Psoas muscle (tissue), 8 donors: Measurements from ENCODE around the gene YPEL3. TPM values are rescaled to one million over a fixed set of nuclear protein-coding genes. Genes with fewer than 3 reads are reported as not detected.
"Not testable (repeated sequence)": the region's sequence is repeated elsewhere in the genome, so short reads cannot be mapped to it uniquely, and the experiment has no call there.

Experiments used
- ATAC-seq, 4 donors: fragments of 200-7000 bp; cut with Tn5 transposase; one replicate each; pipeline ENCODE4 v1.9.1; 2020; ENCODE audit warnings: moderate library complexity in 3 of 4, mild to moderate bottlenecking in 2 of 4
- DNase-seq, 2 donors: peaks; one replicate each; pipeline ENCODE4 v3.0.0-alpha.2; 2020
- H3K27ac ChIP-seq: fragments of 200-600 bp; one replicate; pipeline ENCODE4 v1.8.0; 2022
- H3K27me3 ChIP-seq, 3 donors: fragments of 200-600 bp in 1 of 3; one replicate each; pipeline versions ENCODE4 v1.6.1 to v1.8.0; 2013 to 2022; ENCODE audit warnings: low read length in 2 of 3, mild to moderate bottlenecking in 2 of 3, moderate library complexity in 1 of 3; ENCODE audit not compliant: insufficient read depth in 3 of 3
- H3K36me3 ChIP-seq, 2 donors: fragments of 200-600 bp in 1 of 2; one replicate each; pipeline versions ENCODE4 v1.6.1 to v1.8.0; 2013 to 2022; ENCODE audit warnings: low read depth in 1 of 2, mild to moderate bottlenecking in 1 of 2, moderate library complexity in 1 of 2; ENCODE audit not compliant: insufficient read depth in 1 of 2
- H3K4me1 ChIP-seq: fragments of 200-600 bp; one replicate; pipeline ENCODE4 v1.8.0; 2022
- H3K4me3 ChIP-seq: fragments of 200-600 bp; one replicate; pipeline ENCODE4 v1.8.0; 2022; ENCODE audit warnings: mild to moderate bottlenecking
- H3K9me3 ChIP-seq: fragments of 200-600 bp; one replicate; pipeline ENCODE4 v1.8.0; 2022
- WGBS, 3 donors: extraction: QIAGEN DNeasy Blood & Tissue Kit; methylation state at CpG; one replicate each; pipeline versions ENCODE4 v1.1.6 to v1.1.7; 2013; 5-methylcytosine and 5-hydroxymethylcytosine counted together
- intact Hi-C, 2 donors: fragments of 100-400 bp; cut with DNase I; formaldehyde crosslinking; loops; one replicate each; pipeline versions ENCODE4 v1.11.0 to v1.14.2; 2022
- polyA plus RNA-seq, 3 donors: library from polyadenylated mRNA; stranded (reverse); fragments of 200-250 nt; gene quantifications; one replicate each; pipeline ENCODE4 v1.2.3, GENCODE V29; 2013
- total RNA-seq, 4 donors: library from RNA; stranded (reverse); fragmentation: NEBNext Ultra II Directional in 2 of 4; extraction: Animal tissue kit (Norgen Biotek cat#: 25700) in 2 of 4; gene quantifications; one replicate each; pipeline versions ENCODE4 v1.2.1 to v1.2.4, GENCODE V29; 2021 to 2023
- TF ChIP-seq, protein P1 (sequence below): fragments of 200-600 bp; IDR thresholded peaks from one replicate; pipeline ENCODE4 v1.8.0; 2022; ENCODE audit warnings: antibody characterized with exemption
- donor health status: healthy with polysubstance abuse.
- donor health status: DM: no; HTN: no; CAD: no; lungs with moderate emphysema.
- donor health status: Bipolar disorder and iron deficiency.
- donor health status: healthy.
- donor health status: DM: yes; HTN: yes; CAD: no.
- donor health status: DM: no; HTN: no; CAD: no.
- donor health status: DM: no; HTN: no; CAD: no.
- donor health status: DM: yes; HTN: yes; CAD: no.

The YPEL3 gene
- total and polyA plus RNA-seq, 7 donors, result 24.8 to 156 (median 72.8) TPM

DNA sequence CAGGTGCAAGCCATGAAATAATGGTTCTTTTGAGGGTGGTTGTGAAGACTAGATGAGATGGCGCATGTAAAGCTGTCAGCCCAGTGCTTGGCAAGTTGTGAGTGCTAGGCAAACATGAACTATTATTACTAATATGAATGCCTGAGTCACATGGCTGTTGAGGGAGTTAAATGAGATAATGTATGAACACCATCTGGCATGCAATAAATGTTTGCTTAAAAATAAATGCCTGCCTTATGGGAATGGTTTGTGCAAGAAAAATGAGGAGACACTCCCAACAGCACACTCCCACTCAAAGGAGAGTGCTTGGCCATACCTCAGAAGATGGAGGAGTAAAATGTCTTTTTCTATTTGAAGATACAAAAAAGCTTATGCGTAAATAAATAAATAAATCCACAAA is 23.4 kb upstream of the YPEL3 start:
- 92 to 94% (median 93%) methylated on average over 2 of the region's 2 CpGs for WGBS, 3 donors
- Histone ChIP-seq H3K9me3 (no peaks in the 10 kb centered on the region), H3K27me3 (no peaks in the 10 kb centered on the region), H3K36me3 (peaks cover 0 to 67% of the 10 kb centered on the region in 2 donors), H3K27ac (no peak overlapping the region), H3K4me3 (no peak overlapping the region), H3K4me1 (peaks cover 16% of the 10 kb centered on the region)
- TF ChIP-seq, protein P1, sequence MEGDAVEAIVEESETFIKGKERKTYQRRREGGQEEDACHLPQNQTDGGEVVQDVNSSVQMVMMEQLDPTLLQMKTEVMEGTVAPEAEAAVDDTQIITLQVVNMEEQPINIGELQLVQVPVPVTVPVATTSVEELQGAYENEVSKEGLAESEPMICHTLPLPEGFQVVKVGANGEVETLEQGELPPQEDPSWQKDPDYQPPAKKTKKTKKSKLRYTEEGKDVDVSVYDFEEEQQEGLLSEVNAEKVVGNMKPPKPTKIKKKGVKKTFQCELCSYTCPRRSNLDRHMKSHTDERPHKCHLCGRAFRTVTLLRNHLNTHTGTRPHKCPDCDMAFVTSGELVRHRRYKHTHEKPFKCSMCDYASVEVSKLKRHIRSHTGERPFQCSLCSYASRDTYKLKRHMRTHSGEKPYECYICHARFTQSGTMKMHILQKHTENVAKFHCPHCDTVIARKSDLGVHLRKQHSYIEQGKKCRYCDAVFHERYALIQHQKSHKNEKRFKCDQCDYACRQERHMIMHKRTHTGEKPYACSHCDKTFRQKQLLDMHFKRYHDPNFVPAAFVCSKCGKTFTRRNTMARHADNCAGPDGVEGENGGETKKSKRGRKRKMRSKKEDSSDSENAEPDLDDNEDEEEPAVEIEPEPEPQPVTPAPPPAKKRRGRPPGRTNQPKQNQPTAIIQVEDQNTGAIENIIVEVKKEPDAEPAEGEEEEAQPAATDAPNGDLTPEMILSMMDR, result no peak
- intact Hi-C loops, result no loop called here
- ATAC-seq (no peak), DNase-seq (no peak)

DNA sequence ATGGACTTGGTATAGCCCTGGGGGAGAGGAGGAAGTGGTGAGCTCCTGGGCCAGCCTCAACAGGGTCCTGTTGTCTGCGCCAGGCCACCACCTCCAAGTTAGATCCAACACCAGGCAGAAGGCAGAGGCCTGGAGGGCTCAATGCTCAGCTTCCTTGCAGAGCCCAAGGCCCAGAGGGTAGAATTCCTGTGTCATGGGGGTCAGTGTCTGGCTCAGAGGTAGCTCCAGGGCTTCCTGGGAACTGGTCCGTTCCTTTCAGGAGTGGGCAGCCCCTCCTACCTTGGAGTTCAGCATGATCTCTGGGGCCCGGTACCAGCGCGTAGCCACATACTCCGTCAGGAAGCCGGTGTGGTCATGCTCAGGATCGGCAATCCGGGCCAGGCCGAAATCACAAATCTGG is 21.8 kb upstream of the YPEL3 start:
- H3K36me3 ChIP-seq, result peaks cover 0 to 71% of the 10 kb centered on the region in 2 donors
- ATAC-seq (no peak), DNase-seq (no peak)
- no peak overlapping the region for H3K27ac ChIP-seq
- peaks cover 10% of the 10 kb centered on the region for H3K4me1 ChIP-seq
- TF ChIP-seq, protein P1, result no peak
- H3K4me3 ChIP-seq, result no peak overlapping the region
- no peaks in the 10 kb centered on the region for H3K27me3 ChIP-seq
- intact Hi-C loops, result no loop called here
- H3K9me3 ChIP-seq, result no peaks in the 10 kb centered on the region
- 91 to 97% (median 96%) methylated on average over 10 of the region's 10 CpGs for WGBS, 3 donors

DNA sequence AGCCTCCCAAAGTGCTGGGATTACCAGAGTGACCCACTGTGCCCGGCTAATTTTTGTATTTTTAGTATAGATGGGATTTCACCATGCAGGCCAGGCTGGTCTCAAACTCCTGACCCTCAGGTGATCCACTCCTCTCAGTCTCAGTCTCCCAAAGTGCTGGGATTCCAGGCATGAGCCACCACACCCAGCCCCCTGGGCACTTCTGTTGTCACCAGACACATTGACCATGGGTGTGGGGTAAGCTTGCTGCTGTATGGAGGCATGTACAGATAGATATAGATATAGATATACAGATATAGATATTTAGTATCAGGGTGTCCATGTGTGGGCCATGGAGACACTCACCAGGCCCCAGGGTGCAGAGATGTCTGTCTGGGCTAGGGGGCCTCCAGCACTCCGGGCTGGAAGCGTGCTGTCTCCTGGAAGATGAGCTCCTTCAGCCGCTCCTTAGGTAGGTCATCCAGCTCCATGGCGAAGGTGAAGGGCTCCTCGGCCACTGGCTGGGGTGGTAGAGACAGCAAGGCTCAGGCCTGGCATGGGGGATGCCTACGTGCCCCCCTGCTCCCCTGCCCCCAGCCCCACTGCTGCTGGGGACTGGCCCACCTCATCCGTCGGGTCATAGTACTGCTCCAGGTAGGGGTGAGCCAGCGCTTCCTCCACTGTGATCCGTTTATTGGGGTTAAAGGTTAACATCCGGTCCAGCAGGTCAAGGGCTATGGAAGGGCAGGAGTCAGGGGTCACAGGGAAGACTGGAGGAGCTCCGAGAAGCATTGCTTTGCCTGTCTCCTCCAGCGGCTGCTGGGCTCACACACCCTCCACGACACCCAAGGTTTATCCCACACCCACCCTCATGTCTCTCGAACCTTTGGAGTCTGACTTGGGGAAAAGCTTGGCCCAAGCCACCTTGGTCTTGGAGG is 20.5 kb upstream of the YPEL3 start:
- Histone ChIP-seq H3K4me3 (no peak overlapping the region), H3K9me3 (no peaks in the 10 kb centered on the region), H3K4me1 (peaks cover 6% of the 10 kb centered on the region), H3K27ac (no peak overlapping the region), H3K27me3 (no peaks in the 10 kb centered on the region), H3K36me3 (peaks cover 0 to 75% of the 10 kb centered on the region in 2 donors)
- ATAC-seq, result no peak
- TF ChIP-seq, protein P1, result no peak
- no peak for DNase-seq
- WGBS, 3 donors, result 88 to 89% (median 89%) methylated on average over 16 of the region's 16 CpGs
- intact Hi-C loops, result no loop called here

DNA sequence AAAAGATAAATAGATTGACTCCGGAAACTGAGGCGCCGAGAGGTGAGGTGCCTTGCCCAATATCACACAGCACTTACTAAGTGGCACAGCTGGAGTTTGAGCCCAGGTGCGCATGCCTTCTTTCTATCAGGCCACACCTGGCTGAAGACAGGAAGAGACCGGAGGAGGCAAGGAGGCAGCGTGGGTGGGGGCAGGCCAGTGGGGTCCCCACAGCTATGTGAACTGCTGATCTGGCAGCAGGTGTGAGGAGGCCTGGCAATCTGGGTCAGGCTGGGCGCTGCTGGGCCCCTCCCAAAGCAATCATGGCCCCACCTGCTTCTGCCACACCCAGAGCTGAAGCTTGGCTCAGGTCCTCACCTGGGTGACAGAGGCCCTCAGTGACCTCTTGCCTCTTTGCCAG is 19.2 kb upstream of the YPEL3 start:
- Histone ChIP-seq H3K36me3 (peaks cover 0 to 76% of the 10 kb centered on the region in 2 donors), H3K4me3 (no peak overlapping the region), H3K9me3 (no peaks in the 10 kb centered on the region), H3K27ac (no peak overlapping the region), H3K4me1 (no peaks in the 10 kb centered on the region), H3K27me3 (no peaks in the 10 kb centered on the region)
- 89 to 92% (median 89%) methylated on average over 7 of the region's 7 CpGs for WGBS, 3 donors
- ATAC-seq, result peak in 2 of 4 donors; percentile 18 to 25
- TF ChIP-seq, protein P1, result no peak
- no peak for DNase-seq
- intact Hi-C loops, result no loop called here

DNA sequence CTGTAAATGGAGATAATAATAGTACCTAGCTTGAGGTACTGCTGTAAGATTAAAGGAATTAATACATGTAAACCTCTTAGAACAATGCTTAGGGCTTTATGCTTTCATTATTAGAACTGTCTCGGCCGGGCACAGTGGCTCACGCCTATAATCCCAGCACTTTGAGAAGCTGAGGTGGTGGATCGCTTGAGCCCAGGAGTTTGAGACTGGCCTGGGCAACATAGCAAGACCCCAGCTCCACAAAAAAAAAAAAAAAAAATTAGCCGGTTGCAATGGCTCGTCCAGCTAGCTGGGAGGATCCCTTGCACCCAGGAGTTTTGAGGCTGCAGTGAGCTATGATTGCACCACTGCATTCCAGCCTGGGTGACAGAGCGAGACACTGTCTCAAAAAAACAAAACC is 18.8 kb upstream of the YPEL3 start:
- intact Hi-C loops, H3K27ac ChIP-seq, H3K9me3 ChIP-seq, H3K4me1 ChIP-seq, H3K27me3 ChIP-seq, ATAC-seq, DNase-seq, H3K4me3 ChIP-seq: not testable (repeated sequence)
- 85 to 90% (median 90%) methylated on average over 7 of the region's 7 CpGs for WGBS, 3 donors
- peaks cover 0 to 76% of the 10 kb centered on the region in 2 donors for H3K36me3 ChIP-seq
